Inflammatory macrophage treated with lipopolysaccharide for 4 hours (primary cell): ENCODE results near the gene NKX6-2.
"Not testable (repeated sequence)": the region's sequence is repeated elsewhere in the genome, so short reads cannot be mapped to it uniquely, and the experiment has no call there.

Experiments used
- DNase-seq: peaks from one replicate; pipeline ENCODE4 v3.0.0-alpha.2; 2020

The NKX6-2 gene

DNA sequence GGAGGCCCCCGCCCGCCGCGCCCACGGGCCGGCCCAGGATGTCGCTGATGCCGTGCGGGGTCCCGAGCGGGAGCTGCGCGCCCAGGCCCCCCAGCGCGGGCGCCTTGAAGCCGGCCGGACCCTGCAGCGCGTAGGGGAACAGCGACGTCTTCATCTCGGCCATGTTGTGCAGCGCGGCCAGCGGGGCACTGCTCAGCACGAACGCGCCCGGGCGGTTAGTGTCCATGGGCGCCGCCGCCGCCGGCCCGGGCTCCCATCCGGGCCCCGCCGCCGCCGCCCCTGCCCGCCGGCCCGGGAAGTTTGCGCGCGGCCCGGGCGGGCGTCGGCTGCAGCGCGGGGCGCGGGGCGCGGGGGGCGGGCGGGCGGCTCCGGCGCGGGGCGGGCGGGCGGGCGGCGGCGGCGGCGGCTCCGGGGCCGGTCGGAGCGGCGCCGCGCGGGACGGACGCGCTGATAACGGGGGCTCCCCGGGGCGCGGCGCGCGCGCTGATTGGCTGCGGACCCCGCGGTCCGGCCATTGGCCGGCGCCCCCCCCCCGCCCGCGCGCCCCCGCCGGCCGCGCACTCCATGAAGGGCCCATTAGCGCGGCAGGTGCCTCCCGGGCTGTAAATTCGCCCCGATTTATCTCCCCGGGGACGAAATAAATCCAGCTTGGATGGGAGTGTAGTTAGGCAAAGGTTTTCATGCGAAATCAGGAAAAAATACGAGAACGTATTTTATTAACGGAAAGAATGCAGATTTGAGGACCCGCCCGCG is at the start of gene NKX6-2:
Gene NKX6-2 (minus strand): TSS at position 425 of the 753 bp plus-strand sequence. CDS start 199 bp downstream, at position 226.
- DNase-seq: no peak

DNA sequence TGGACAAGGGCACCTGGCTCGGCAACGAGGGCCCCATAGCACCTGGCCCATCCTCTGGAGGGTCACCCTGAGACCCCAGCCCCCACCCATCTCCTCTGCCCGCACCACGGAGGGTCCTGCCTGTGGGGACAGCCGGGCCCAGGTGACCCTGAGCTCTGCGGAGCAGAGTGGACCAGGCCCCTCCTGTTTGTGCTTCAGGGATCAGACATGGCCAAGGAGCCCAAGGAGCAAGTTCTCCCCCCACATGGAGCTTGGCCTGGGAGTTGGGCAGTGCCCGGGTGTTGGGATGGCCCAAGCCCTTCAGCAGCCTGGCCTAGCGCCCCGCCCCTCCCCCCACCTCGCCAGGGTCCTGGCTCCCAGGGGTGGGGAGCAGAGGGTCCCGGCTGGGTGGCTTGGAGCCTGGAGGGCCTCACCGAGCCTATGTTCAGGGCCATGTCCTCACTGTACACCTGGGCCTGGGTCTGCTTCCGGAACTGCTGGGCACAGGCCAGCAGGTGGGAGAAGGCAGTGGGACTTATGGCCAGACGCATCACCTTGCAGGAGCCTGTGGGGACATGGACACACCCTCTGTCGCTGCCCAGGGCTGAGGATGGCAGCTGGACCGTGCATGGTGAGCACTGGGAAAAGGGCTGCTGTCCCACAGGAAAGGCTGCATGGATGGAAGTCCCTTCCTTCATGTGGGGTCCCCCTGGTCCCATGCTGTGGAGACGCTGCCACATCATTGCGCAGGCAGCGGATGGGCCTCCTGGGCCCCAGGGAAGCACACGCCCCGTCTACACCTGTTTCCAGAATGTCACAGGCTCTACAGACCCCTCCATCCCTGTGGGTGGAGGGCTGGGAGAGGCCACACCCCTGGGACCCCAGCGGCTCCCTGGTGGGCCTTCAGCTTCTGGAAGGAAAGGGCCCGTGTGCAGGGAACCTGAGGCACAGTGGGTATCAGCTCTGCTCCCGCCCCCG is 49.2 kb upstream of the NKX6-2 start:
- no peak for DNase-seq

DNA sequence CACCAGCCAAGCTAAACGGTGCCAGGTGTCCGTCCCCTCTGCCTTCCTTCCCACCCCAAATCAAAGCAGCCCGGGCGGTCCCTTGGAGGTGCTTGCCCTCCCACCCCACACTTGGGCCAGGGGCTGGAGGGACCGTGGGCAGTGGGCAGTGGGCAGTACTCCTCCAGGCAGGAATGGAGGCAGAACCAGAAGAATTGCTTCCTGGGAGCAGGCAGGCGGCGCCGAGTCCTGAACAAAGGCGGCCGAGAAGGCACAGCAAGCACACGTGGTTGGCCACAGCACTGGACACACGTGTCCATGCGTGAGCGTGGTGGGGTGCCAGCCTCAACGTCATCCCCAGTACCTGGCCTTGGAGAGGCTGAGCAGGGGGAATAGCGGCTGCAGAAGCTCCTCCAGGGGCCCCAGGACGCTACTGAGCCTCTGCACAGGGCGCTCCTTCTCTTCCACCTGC is 48.4 kb upstream of the NKX6-2 start:
- no peak for DNase-seq

DNA sequence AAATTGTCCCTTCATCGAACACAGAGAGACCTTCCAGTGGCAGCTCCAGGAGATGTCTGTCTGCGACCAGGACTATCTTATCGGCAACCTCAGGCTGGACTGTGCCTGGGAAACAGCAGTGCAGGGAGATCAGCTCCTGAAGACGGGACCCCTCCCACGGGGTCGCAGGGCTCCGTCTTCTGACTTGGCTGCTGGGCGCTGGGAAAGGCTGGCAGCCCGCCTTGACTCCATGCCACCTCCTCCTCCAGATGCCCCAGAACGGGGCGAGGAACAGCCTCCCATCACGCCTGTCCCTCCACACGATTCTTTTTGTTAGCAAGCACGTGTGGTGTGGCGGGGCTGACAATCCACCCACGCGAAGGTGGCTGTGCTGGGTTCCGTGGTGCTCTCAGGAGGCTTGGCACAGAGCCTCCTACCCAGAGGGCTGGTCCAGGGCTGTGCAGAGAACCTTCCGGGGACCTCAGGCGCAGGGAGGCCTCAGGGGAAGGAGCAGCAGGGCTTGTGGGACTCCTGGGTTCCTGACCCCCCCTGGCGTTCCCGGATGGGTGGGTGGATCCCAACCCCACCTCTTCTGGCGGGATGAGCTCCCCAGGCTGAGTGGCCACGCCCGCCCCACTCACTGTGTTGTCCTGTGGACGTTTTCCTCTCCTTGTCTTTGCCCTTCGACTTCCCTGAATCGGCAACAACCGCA is 47.6 kb upstream of the NKX6-2 start:
- DNase-seq: no peak

DNA sequence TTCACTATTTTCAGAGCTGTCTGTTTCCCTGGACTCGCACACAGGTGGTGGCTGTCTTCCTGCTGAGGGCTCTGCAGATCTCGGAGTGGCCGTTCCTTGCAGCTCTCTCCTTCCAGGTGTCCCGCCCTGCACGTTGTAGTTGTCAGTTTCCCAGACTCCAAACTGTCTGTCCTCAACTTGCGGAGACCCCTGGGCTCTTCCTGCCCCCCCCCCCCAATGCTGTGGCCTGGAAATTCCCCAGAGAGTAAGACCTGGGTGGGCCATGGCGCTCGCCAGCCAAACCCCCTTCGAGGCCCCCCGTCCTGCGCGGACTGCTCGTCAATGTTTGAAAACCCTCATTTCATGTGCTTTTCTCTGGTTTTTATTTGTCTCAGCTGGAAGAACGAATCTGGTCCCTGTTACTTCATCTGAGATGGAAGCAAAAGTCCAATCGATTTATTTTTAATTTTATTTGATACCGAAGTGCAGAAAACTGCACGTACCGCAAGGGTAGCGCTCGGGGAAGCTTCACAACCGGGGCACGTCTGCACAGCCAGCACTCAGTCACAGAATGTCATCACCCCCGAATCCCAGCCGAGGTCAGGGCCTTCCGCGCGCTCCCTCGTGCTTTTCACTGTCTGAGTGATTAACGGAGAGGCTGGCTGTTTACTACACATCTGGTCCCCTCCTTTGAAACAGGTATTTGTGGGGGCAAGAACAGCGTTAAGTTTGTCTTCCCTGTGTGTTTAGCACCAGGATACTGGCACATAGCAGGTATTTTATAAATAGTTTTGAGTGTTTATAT is 46.4 kb upstream of the NKX6-2 start:
- DNase-seq: no peak

DNA sequence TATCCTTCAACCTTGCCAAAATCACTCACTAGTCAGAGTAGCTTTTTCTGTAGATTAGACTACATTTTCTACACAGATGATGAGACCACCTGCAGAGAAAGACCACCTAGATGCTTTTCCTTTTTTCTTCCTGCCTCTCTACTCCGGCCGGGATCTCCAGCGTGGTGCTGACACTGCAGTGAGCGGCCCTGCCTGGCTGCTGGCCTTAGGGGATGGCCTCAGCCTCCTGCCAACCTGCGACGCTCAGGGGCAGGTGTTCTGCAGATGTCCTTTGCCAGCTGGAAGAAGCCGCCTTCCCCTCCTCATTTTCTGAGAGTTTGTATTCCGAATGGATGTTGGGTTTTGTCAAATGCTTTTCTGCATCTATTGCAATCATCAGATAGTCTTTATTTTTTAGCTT is 43.5 kb upstream of the NKX6-2 start:
- DNase-seq: no peak

DNA sequence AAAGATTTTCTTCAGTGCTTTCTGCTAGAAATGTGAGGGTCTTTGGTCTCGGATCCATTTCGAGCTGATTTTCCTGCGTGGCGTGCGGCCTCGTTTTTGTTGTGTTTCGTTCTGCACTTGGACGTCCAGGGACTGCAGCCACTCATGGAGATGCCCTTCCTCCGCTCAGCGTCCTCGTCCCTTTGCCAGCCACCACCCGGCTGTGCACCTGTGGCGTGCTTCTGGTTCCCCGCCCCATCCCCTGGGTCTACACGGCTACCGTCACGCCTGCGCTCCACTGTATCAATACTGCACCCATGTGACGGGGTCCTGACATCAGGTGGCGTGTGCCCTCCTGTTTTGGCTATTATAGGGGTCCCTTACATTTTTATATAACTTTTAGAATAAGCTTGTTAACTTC is 42.7 kb upstream of the NKX6-2 start:
- DNase-seq: no peak

DNA sequence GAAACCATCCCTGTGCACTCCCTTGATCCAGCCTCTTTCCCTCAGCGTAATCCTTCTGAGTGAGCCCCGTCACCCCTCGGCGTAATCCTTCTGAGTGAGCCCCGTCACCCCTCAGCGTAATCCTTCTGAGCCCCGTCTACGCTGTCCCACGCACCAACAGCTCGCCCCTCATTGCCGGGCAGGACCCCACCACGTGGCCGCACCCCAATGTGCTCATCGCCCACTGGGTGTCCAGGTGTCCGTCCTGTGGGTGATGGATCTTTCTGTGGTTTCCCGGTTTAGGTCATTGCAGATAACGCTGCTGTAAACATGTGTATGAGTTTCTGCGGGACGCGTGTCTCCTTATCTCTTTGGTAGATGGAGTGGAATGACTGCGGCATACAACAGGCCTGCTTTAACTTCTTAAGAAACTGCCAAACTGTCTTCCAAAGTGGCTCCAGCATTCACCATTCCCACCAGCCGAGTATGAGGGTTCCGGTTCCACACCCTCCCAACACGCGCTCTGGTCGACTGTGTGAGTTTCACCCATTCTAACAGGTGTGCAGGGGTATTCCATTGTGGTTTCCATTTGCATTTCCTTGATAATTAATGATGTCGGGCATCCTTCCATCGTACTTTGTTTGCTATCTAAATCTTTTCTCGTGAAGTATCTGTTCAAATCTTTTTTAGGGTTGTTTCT is 42.1 kb upstream of the NKX6-2 start:
- no peak for DNase-seq

DNA sequence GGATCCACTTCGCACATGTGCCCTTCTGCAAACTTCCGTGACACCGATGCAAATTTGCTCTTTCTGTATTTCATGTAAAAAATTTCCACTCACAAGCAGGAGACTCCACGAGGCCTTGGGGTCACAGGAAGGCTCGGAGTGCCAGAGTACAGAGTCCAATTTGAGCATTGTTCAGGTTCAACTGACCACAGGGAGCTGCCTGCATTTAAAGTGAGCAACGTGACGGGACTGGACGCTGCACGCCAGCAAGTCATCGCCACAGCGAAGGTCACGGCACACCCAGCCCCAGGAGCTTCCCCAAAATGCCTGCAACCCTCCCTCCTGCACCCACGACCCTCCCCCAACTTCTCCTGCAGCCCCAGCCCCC is 41.5 kb upstream of the NKX6-2 start:
- DNase-seq: no peak

DNA sequence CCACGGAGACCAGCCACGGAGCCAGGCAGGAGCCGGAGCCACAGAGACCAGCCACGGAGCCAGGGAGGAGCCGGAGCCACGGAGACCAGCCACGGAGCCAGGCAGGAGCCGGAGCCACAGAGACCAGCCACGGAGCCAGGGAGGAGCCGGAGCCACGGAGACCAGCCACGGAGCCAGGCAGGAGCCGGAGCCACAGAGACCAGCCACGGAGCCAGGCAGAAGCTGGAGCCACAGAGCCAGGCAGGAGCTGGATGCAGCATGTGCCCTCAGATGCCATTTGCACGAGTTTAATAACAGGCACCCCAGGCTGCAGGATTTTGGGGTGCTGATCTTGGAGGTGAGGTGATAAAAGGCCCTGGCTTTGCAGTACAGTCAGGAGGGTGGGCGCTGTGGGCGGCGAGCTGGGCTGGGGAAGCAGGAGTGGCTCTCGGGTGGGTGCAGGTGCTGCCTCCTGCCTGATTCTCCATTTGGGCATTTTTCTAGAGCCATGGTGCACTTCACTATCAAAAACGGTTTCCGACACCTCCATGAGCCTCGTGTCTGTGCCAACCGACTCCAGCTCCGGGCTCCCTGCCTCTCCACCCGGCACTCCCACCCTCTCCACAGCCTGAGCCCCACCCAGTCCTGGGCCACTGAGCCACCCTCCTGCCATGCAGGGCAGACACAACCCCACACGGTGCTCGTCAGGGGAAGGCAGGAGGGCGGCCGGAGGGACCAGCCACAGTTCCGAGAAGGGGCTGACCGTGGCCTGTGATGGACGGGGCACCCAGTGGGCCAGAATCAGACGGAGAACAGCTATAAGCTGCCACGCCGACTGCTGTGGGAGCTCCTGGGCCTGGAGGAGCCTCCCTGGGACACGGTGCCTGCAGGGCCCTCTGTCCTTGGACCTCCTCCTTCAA is 40.8 kb upstream of the NKX6-2 start:
- DNase-seq: no peak

DNA sequence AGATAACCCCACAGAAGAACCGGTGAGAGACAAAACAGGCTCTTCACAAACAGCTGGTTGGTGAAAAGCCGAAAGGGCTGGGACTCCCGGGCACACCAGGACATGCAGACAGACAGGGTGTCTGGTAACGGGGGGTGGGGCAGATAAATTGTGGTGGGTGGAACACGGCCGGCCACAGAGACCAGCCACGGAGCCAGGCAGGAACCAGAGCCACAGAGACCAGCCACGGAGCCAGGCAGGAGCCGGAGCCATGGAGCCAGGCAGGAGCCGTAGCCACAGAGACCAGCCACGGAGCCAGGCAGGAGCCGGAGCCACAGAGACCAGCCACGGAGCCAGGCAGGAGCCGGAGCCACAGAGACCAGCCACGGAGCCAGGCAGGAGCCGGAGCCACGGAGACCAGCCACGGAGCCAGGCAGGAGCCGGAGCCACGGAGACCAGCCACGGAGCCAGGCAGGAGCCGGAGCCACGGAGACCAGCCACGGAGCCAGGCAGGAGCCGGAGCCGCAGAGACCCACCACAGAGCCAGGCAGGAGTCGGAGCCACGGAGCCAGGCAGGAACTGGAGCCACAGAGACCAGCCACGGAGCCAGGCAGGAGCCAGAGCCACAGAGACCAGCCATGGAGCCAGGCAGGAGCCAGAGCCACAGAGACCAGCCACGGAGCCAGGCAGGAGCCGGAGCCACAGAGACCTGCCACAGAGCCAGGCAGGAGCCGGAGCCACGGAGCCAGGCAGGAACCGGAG is 40.0 kb upstream of the NKX6-2 start:
- DNase-seq: not testable (repeated sequence)

DNA sequence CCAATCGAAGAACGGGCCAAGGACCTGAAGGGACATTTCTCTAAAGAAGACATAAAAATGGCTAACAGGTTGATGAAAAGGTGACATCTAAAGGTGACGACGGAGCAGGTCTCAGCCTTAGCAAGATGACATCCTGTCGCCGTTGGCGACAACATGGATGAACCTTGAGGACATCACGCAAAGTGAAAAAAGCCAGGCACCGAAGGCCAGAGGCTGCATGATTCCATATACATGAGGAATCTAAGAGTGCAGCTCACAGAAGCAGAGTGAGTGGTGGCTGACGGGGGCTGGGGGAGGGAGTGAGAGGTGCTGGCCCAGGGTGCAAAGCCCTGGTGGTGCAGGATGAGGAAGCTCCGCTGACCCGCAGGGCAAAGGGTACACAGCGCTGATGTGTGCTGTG is 34.1 kb upstream of the NKX6-2 start:
- no peak for DNase-seq

DNA sequence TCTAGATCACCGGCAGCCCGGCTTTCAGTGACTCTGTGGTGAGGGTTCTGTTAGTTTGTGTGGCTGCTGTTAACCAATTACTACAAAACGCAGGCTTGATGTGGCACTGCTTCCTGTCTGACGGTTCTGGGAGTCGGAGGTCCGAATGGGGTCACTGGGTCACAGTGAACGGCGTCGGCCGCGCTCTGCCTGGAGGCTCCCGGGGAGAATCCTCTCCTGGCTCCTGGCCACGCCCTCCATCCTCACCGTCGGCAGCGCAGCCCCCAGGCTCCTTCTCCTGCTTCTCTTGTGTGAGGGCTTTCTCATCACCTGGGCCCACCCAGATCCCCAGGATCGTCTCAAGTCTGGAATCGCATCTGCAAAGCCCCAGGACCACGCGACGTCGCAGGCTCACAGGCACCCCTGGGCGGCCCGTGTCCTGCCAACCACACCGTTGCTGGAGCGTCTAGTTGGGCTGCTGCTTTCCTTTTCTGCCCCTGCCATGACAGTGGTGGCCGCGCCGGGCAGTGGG is 31.8 kb upstream of the NKX6-2 start:
- no peak for DNase-seq

DNA sequence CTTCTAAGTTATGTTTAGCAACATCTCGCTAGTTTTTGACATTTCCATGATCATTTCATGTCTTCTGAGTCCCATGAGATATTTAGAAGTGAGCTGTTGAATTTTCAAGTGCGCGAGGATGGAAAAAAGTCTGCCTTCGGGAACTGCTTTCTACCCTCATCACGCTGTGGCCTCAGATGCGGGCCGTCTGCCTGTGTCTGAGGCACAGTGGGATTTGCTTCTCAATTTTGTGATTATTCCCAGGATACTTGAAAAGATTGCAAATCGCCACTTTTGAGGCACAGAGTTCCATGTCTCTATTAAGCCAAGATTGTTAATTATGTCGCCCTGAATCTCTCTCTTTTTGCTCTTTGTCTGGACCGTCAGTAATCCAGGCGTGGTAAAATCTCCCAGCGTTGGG is 30.8 kb upstream of the NKX6-2 start:
- no peak for DNase-seq

DNA sequence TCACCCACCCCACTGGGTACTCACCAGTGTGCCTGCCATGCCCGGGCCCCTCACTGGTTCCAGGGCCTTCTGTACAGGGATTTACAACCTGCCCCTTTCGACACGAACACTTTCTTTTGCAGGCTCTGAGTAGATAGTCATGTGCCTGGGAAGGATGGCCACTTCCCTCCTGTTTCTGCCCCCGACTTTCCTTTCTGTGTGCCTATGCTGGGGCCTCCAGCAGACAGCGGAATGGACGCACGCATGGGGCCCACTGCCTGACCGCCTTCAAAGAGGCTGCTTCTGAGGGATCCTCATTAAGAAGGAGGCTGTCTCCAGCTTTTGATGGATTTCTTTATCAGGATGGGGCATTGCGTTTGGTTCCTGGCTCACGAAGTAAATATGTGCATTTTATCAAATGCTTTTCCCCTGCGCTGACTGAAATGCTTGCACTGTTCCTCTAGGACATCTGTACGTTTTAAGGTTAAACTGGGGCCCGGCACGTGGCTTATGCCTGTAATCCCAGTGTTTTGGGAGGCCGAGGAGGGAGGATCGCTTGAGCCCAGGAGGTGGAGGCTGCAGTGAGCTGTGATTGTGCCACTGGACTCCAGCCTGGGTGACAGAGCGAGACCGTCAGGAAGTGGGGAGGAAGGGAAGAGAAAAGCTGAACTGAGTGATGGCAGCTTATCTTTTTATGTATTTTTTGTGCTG is 29.4 kb upstream of the NKX6-2 start:
- DNase-seq: no peak

DNA sequence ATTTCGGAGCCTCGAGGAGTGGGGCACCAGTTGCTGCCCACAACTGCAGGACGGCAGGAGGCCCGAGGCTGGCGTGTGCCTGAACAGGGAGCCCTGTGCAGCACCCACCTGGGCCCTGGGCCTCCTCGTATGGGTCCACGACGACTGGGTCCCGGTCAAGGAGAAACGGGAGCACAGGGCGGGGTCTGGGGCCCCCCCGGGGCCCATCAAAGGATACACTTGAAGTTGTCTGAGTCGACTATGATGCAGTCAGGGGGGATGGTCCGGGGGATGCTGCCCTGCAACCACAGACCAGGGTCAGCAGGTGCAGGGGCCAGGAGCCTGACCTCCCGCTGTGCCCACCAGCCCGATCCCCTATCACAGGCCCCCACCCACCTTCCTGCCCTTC is 28.5 kb upstream of the NKX6-2 start:
- no peak for DNase-seq

DNA sequence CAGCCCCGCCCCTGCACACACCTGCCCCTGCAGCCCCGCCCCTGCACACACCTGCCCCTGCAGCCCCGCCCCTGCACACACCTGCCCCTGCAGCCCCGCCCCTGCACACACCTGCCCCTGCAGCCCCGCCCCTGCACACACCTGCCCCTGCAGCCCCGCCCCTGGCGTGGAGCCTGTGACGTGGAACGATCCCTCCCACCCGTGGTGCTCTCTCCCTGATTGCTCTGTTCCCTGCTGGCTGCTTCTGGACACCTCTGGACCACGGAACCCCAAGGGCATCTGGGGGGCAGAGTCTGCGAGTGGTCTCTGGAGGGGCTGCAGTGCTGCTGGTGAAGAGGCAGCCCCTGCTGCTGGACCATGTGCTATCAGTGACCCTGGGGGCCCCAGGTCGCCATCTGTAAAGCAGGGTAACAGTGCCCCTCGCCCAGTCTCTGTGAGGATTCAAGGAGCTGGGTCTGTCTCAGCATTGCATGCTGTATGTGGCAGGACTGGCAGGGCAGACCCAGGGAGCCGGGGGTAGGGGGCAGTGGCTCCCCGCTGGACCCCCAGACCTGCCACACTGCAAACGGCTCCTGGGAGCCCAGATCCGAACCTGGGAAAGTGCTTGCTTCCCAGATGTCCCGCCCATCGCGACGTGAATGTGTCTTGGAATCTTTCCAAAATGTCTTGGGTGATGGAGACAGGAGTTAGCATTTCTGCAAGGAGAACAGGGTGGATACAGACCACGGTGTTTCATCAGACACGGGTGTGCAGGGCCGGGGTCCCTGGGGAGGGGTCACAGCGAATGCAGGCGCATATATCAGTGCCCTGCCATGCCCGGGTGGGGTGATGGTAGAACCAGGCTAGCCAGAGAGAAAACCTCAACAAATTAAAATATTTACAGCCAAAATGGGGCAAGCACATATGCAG is 27.9 kb upstream of the NKX6-2 start:
- no peak for DNase-seq

DNA sequence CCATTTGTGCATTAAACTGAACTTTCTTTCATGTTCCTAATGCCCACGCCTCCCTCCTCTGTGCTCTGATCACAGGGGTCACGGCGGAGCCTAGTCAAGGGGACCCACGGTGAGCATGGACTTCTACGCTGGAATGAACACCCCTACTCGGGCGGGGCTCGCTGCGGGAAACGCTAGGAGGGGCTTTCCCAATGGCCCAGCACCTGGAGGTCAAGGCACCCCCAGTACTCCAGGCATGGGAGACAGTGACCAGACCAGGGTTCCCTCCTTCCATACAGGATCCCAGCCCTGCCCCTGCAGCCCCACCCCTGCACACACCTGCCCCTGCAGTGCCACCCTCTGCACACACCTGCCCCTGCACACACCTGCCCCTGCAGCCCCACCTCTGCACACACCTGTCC is 27.1 kb upstream of the NKX6-2 start:
- DNase-seq: no peak
